ENCODE measurements around the gene GABBR1.

GABBR1 gene

DNA sequence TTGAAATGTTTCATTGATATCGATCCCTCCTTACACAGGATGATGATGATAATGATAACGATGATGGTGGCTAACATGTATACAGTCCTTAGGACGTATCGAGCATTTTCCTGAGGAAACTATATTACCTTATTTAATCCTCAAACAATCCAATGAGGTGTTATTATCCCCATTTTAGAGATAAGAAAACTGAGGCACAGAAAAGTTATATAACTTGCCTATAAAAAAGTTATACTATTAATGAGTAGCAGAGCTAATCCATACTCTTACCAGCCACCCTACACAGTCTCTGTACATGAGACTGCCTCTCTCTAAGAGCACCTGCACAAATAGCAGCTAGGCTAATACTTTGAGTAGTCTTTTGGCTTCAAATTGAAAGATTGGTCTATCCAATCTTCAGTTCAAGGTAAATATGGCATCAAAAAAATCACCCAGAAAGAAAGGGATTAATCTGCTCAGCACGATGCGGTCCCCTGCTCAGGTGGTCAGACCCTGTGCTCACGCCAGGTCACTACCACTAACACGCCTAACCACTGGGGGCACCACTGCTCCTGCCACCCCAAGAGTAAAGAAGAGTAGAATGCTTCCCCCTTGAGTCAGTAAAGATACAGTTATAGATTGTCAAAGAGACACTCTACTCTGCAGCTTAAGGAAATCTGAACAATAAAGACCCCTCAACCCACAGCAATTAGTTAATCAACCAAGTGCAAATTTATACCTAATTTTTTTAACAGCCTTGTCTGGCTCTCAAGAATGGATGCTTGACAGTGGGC lies 15.0 kb downstream of the GABBR1 start:
- no peak for DNase-seq

- no peak for DNase-seq
These were observed 21.6 kb downstream of the GABBR1 start for GRCh38 chr6:29611426-29611825.

GRCh38 chr6:29610540-29610939 lies 22.4 kb downstream of the GABBR1 start:
- no peak for DNase-seq

DNA sequence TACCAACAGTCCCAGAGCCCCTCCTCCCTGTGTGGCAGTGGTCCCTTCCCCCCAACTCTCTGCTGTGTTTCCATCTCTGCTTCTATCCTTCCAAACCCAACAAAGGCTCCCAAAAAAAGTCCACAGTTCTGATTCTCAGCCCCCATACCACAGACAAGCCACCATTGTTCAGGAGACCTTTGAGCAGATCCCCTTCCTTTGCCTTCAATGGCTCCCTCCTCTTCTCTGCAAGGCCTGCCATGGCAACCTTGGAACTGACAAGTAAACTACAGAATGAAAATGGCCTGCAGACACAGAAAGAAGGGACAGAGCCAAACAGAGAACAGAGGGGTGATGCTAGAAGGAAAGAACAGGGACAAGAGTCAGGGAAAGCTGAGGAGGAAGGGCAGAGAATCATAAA lies 24.9 kb downstream of the GABBR1 start:
- no peak for DNase-seq

DNA sequence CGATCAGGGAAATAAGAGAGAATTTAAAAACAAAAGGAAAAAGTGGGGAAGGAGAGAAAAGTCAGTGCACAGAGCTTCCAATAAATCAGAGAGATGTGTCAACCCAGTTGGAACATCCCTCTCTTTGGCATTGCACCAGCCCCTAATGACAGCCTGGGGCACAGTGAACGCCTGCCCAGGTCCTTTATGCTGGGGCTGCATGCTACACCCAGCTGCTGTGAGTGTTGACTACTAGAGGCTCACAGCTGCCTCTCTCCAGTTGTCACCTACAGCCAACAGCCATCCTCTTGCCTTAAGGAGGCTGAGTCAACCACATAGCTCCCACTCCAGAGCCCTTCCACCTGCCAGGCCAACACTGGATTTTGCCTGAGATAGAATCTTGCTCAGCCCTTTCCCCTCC lies 29.1 kb downstream of the GABBR1 start:
- DNase-seq, result no peak

DNA sequence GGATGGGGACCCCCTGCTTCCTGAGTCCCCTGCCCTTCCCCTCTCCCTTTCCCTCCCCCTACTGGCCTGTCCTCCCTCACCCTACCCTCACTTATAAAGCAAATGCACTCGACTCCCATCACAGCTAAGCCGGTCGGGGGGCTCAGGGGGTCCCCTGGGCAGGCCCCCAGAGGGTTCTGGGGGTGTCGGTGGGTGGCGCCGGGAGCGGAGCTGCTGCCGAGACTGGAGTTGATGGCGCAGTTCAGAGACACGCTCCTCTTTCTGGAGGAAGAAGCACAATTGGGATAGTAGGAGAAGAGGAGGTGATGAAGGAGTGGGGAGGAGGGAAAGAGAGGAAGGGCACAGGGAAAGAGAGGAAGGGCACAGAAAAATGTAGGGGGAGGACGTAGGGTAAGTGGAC lies 29.5 kb downstream of the GABBR1 start:
- DNase-seq, result no peak

DNA sequence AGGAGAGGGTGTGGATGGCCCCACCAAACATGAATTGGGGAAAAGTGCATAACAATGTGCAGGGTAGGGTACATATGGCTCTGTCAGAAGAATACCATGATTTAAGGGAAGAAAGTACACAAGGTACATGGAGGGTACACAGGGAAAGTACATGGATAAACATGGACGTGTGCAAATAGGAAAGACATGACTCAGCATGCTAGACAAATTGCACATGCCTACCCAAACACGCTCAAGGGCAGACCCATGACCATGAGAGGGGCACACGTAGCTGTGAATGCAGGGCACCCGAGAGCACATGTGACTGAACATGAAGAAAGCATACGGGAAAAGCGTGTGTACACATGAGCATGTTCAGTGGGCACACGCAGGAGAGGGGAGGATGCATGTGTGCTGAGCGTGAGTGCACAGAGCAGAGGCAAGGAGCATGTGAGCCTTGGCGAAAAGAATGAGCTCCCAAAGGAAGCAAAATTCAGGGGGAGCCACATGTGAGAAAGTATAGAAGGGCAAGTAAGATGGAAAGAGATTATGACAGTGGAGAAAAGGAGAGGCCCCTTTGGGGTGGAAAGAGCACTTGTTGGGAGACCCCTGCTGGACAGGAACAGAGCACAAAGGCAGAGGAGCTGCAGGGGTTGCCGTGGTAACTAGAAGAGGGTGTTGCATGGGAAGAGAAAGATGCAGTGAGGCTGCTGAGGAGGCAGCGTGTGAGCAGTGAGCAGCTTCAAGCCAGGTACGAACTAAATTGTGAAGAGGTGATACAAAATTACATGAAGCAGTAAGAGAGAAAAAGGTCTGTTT lies 30.2 kb downstream of the GABBR1 start:
- no peak for DNase-seq

- DNase-seq, result no peak
These were observed 34.7 kb downstream of the GABBR1 start for GRCh38 chr6:29598172-29598747.

GRCh38 chr6:29597184-29597583 lies 35.8 kb downstream of the GABBR1 start:
- DNase-seq, result no peak

DNA sequence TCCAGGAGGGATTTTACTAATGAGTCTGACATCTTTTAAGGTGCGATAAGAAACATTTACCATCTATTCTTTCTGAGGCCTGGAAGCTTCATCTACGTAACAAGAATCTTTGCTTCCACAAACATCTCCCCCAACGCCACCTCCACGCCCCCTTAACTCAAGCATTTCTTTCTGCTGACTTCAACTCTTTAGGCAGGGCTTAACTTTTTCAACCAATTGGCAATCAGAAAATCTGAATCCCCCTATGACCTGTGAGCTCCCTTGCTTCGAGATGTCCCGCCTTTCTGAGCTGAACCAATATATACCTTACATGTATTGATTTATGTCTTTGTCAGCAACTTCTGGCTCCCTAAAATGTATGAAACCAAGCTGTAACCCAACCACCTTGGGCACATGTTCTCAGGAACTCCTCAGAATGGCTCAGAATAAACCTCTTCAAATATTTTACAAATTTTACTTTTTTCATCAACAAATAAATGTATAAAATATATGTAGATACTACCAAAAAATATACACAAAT lies 36.5 kb downstream of the GABBR1 start:
- DNase-seq, result no peak

GRCh38 chr6:29593199-29593855 lies 39.7 kb downstream of the GABBR1 start:
- DNase-seq, result no peak

DNA sequence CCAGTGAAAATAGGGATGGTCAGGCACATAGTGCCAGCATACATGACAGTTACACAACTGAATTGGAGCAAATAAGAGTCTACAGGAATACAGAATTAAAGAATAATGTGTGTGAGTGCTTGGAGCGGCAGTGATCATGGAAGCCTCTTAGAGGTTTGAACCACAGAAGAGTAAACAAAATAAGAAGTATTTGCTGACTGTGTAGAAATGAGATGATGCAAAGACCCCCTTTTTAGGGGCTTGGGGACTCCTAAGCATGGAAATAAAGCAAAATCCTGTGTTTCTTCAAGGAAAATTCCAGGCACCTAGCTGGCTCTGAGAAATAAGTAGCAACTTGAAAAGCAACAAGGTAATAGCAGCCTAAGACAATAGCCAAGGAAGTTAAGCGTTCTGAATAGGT lies 41.3 kb downstream of the GABBR1 start:
- DNase-seq, result no peak

DNA sequence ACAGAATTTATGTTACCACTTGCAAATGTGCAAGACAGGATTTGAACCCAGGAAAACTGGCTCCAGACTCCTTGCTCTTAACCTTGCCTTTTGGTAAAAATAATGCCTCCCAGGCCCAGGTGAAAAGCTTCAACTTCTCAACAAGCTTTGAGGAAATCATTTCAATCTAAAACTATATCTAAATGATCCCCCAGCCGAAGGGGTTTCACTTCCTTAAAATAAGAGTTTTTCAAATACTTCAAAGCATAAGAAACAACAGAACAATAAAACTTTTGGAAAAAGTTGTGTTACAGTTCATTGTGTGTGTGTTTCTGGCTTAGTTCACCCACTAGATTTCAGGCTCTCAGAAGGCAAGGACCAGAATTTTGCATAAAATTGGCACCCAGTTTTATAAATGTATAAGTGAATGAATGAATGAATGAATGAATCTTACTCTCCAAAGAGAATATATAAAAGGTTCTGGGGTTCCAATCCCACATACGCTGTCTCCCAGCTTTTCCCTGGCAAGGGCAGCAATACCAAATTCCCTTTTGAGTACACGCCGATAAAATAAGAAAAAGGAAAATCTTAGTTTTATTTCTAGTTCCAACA lies 42.7 kb downstream of the GABBR1 start:
- DNase-seq, result no peak

- DNase-seq, result no peak
These were observed 43.4 kb downstream of the GABBR1 start for GRCh38 chr6:29589423-29590048.

- no peak for DNase-seq
These were observed 48.2 kb downstream of the GABBR1 start, which contains the start of gene OR2H2 for GRCh38 chr6:29584821-29585220. OR2H2 (plus strand) TSS chr6:29585121; CDS start chr6:29587945, 2,824 bp downstream.

GRCh38 chr6:29577544-29577943 lies 55.4 kb downstream of the GABBR1 start:
- no peak for DNase-seq

- DNase-seq, result no peak
These were observed 56.9 kb downstream of the GABBR1 start for GRCh38 chr6:29576056-29576455.

DNA sequence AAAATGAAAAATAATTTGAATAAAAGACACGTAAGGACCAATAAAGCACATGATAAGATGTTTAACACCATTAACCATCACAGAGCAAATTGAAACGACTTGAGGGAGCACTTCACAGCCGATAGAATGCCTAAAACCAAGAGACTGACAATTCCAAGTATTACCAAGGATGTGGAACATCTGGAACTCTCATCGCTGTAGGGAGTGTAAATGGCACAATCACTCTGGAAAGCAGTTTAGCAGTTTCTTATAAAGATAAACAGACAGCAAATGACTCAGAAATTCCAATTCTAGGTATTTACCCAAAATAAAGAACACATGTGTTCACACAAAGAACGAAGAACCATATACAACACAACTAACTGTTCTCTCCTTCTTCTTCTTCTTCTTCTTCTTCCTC lies 65.0 kb downstream of the GABBR1 start:
- DNase-seq, result no peak

GRCh38 chr6:29567541-29567940 lies 65.4 kb downstream of the GABBR1 start:
- no peak for DNase-seq

GRCh38 chr6:29566856-29567255 lies 66.1 kb downstream of the GABBR1 start:
- no peak for DNase-seq

DNA sequence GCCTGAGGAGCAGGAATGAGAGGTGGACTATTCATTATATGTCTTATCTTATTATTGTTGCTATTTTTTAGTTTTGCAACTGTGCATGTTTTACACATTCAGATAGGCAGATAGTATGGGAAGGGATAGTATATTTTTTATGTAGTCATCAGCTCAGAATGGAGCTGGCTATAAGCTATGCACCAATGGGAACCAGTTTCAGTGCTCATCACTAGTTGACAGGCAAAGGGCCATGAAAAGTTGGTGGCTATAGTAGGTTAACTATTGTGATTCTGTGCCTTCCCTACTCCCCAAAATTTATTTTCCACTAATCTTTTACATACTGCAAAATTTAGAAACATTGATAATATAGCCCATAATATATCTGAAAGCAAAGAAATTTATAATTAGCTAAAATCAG lies 68.1 kb downstream of the GABBR1 start:
- no peak for DNase-seq

- no peak for DNase-seq
These were observed 69.5 kb downstream of the GABBR1 start for GRCh38 chr6:29563435-29563965.
